Epithelial cell of esophagus (primary cell): Measurements from ENCODE around the gene NID1.
A peak's percentile ranks its signal among the peaks of the same experiment; 100 is the strongest.

ENCODE experiments used
- DNase-seq: peaks from one replicate; pipeline ENCODE4 v3.0.0; 2010; ENCODE audit warnings: low read depth
- H3K4me3 ChIP-seq: 2 replicates; pipeline ENCODE4 v1.5.1; 2011; ENCODE audit warnings: mild to moderate bottlenecking, low read length, control low read depth
- TF ChIP-seq, protein P1 (sequence below): IDR thresholded peaks from 2 replicates; pipeline ENCODE4 v1.5.1; 2011; ENCODE audit warnings: low read depth, mild to moderate bottlenecking, low read length, control low read depth, inconsistent platforms; ENCODE audit not compliant: insufficient read depth; ENCODE audit errors: missing control alignments

Gene NID1

DNA sequence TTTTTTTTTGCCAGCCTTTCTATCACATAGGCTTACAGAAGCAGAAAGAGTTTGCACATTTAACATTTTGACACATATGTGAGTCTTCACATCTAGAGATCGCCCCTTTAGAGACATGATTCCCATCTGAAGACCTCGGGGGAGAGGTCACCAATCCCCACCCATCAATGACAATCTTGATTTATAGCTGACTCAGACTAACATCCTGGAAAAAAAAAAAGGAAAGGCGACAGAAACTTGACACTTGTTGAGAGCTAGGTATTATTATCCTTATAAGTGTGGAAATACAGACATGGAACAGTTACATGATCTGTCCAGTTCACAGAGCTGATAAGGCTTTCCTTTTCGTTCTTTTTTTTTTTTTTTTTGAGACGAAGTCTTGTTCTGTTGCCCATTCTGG lies 28.0 kb upstream of the NID1 start:
- no peak for DNase-seq
- TF ChIP-seq, protein P1, sequence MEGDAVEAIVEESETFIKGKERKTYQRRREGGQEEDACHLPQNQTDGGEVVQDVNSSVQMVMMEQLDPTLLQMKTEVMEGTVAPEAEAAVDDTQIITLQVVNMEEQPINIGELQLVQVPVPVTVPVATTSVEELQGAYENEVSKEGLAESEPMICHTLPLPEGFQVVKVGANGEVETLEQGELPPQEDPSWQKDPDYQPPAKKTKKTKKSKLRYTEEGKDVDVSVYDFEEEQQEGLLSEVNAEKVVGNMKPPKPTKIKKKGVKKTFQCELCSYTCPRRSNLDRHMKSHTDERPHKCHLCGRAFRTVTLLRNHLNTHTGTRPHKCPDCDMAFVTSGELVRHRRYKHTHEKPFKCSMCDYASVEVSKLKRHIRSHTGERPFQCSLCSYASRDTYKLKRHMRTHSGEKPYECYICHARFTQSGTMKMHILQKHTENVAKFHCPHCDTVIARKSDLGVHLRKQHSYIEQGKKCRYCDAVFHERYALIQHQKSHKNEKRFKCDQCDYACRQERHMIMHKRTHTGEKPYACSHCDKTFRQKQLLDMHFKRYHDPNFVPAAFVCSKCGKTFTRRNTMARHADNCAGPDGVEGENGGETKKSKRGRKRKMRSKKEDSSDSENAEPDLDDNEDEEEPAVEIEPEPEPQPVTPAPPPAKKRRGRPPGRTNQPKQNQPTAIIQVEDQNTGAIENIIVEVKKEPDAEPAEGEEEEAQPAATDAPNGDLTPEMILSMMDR, result no peak
- no peak overlapping the region for H3K4me3 ChIP-seq

DNA sequence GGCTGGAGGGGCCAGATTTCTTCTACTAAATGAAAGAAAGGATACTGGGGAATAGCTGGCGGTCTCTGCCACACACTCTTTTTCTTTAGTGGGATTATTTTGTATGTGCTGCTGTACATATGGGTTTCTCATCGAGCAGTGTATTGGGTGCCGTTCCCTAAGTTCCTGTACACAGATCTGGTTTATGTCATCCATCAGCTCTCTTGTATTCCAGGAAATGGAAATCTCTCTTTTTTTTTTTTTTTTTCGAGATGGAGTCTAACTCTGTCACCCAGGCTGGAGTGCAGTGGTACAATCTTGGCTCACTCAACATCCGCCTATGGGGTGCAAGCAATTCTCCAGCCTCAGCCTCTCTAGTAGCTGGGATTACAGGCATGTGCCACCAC lies 27.0 kb upstream of the NID1 start:
- TF ChIP-seq, protein P1, result no peak
- H3K4me3 ChIP-seq, result no peak overlapping the region
- no peak for DNase-seq

DNA sequence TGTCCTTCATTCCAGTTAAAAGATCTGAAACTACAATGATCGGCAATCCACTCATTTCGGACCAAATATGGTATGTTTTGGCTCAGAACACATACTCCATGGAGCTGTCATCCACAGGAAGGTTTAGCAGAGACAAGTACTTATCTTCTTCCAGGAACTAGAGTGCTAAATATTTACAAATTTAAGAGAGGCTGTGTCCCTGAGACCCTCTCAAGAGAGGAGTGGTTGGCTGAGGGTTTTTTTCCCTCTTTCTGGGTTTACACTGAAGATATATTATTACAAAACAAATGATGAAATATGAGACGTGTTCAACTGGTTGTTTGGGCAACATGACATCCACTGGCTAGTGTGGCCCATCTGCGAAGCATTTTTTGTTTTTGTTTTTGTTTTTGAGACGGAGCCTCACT lies 25.9 kb upstream of the NID1 start:
- no peak overlapping the region for H3K4me3 ChIP-seq
- TF ChIP-seq, protein P1, result no peak
- no peak for DNase-seq

DNA sequence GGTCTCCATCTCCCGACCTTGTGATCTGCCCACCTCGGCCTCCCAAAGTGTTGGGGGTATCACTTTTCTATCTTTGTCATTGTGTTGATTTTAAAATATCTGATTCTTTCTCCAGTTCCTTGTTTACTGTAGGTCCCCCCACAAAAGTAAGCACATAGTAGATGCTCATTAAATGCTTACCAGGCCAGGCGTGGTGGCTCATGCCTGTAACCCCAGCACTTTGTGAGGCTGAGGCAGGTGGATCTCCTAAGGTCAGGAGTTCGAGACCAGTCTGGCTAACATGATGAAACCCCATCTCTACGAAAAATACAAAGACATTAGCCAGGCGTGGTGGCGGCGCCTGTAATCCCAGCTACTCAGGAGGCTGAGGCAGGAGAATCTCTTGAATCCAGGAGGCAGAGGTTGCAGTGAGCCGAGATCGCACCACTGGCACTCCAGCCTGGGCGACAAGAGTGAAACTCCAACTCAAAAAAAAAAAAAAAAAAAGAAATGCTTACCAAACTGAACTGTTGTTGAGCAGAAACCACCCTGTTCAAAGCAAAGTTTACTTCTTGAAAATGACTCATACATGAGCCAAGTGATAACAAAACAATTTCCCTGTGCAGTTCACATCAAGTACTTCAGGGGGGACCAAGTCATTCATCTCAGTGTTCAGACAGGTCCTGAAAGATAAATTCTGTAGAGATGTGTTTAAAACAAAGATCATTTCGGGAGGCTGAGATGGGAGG lies 24.3 kb upstream of the NID1 start:
- TF ChIP-seq, protein P1, result no peak
- DNase-seq, result peak; percentile 51
- H3K4me3 ChIP-seq, result no peak overlapping the region

- H3K4me3 ChIP-seq, result no peak overlapping the region
- TF ChIP-seq, protein P1, result no peak
- no peak for DNase-seq
These were observed 21.6 kb upstream of the NID1 start for GRCh38 chr1:236086537-236086936.

DNA sequence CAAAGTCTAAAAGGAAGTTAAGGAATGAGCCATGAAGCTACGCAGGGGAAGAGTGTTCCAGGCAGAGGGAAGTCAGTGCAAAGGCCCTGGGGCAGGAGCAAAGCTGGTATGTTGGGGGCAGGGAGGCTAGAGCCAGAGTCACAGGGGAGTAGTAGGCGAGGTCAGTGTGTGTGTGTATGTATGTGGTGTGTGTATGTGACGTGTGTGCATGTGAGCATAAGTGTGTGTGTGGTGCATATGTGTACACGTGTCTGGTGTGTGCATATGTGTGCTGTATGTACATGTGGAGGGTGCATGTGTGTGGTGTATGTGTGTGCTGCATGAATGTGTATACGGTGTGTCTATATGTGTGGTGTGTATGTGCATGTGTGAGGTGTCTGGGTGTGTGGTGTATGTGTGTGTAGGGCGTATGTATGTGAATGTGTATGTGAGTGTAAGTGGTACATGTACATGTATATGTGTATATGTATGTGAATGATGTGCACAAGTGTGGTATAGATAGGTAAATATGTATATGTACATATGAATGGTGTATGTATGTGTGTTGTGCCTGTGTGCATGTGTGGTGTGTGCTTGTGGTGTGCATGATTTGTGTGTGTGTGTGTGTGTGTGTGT lies 20.8 kb upstream of the NID1 start:
- no peak for DNase-seq
- no peak overlapping the region for H3K4me3 ChIP-seq
- TF ChIP-seq, protein P1, result no peak

GRCh38 chr1:236084386-236084730 lies 19.5 kb upstream of the NID1 start:
- TF ChIP-seq, protein P1, result no peak
- no peak for DNase-seq
- no peak overlapping the region for H3K4me3 ChIP-seq
